ENCODE data around the gene KRT37.

- TF ChIP-seq, protein P1, sequence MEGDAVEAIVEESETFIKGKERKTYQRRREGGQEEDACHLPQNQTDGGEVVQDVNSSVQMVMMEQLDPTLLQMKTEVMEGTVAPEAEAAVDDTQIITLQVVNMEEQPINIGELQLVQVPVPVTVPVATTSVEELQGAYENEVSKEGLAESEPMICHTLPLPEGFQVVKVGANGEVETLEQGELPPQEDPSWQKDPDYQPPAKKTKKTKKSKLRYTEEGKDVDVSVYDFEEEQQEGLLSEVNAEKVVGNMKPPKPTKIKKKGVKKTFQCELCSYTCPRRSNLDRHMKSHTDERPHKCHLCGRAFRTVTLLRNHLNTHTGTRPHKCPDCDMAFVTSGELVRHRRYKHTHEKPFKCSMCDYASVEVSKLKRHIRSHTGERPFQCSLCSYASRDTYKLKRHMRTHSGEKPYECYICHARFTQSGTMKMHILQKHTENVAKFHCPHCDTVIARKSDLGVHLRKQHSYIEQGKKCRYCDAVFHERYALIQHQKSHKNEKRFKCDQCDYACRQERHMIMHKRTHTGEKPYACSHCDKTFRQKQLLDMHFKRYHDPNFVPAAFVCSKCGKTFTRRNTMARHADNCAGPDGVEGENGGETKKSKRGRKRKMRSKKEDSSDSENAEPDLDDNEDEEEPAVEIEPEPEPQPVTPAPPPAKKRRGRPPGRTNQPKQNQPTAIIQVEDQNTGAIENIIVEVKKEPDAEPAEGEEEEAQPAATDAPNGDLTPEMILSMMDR (IDR thresholded peaks at IDR 0.05; ENCODE audit: low read depth, low read length), result no peak
- TF ChIP-seq EZH2phosphoT487 (IDR thresholded peaks at IDR 0.05; ENCODE audit: low read depth), result no peak
These were observed 13.4 kb upstream of the KRT37 start for GRCh38 chr17:41437769-41438168.

Data from OCI-LY3 (cell line).